Kidney epithelial cell (primary cell): ENCODE data around the gene LRIG3. TPM values are rescaled to one million over a fixed set of nuclear protein-coding genes. Genes with fewer than 3 reads are reported as not detected.

Experiments
- DNase-seq: peaks from one replicate; pipeline ENCODE4 v3.0.0-alpha.2; 2010; ENCODE audit warnings: low read depth
- H3K27me3 ChIP-seq: 2 replicates; pipeline ENCODE4 v1.6.0; 2011; ENCODE audit warnings: low read length; ENCODE audit not compliant: control insufficient read depth, insufficient read depth
- H3K36me3 ChIP-seq: 2 replicates; pipeline ENCODE4 v1.5.1; 2011; ENCODE audit warnings: low read length; ENCODE audit not compliant: control insufficient read depth, insufficient read depth
- H3K4me3 ChIP-seq: 2 replicates; pipeline ENCODE4 v1.5.1; 2011; ENCODE audit warnings: low read depth, mild to moderate bottlenecking, control low read depth, low read length
- CTCF ChIP-seq: IDR thresholded peaks from 2 replicates; pipeline ENCODE4 v1.5.1; 2011; ENCODE audit warnings: mild to moderate bottlenecking, moderate library complexity, low read length, control low read depth, inconsistent platforms; ENCODE audit not compliant: insufficient read depth, poor library complexity, severe bottlenecking
- total RNA-seq: library from RNA; depleted of rRNA; stranded (reverse); fragments of >200 nt; gene quantifications from 2 replicates; pipeline ENCODE4 v1.2.3, GENCODE V29; 2015

LRIG3 gene
- total RNA-seq, 1 donor from 2014 or later: 57.9 TPM

- DNase-seq: no peak
- TF ChIP-seq CTCF: no peak
- no peaks in the 10 kb centered on the region for H3K36me3 ChIP-seq
- no peak overlapping the region for H3K4me3 ChIP-seq
- H3K27me3 ChIP-seq: no peaks in the 10 kb centered on the region
Observed at GRCh38 chr12:58925751-58926150, 5.4 kb upstream of the LRIG3 start.

GRCh38 chr12:58925111-58925611 lies 4.9 kb upstream of the LRIG3 start:
- TF ChIP-seq CTCF: no peak
- no peak for DNase-seq
- H3K4me3 ChIP-seq: no peak overlapping the region
- H3K36me3 ChIP-seq: no peaks in the 10 kb centered on the region
- no peaks in the 10 kb centered on the region for H3K27me3 ChIP-seq

- Histone ChIP-seq H3K27me3 (no peaks in the 10 kb centered on the region), H3K4me3 (no peak overlapping the region), H3K36me3 (no peaks in the 10 kb centered on the region)
- DNase-seq: no peak
- TF ChIP-seq CTCF: no peak
Observed at GRCh38 chr12:58924652-58925051, 4.3 kb upstream of the LRIG3 start.

- H3K4me3 ChIP-seq: no peak overlapping the region
- DNase-seq: no peak
- TF ChIP-seq CTCF: no peak
- H3K27me3 ChIP-seq: no peaks in the 10 kb centered on the region
- no peaks in the 10 kb centered on the region for H3K36me3 ChIP-seq
Observed at GRCh38 chr12:58923781-58924180, 3.5 kb upstream of the LRIG3 start.

DNA sequence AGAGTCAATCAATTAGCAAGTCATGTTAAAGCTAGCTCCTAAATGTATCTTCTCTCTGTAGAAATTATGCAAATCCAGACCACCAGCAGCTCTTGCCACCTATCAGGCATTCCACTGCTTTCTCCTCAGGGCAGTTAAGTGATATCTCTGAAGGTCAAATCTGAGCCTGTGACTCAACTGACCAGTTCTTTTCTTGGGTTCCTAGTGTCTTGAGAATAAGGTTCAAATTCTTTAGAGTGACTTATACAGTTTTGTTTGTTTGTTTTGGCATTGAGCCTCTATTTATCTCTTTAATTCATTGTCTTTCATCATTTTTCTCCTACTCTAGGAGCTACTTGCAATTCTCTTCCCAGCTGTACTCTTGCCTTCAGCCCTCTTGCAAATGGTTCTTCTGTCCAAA lies 2.5 kb upstream of the LRIG3 start:
- no peaks in the 10 kb centered on the region for H3K36me3 ChIP-seq
- no peaks in the 10 kb centered on the region for H3K27me3 ChIP-seq
- no peak for DNase-seq
- no peak for TF ChIP-seq CTCF
- H3K4me3 ChIP-seq: no peak overlapping the region
